Neural cell (in vitro differentiated cells): Measurements from ENCODE around the gene SFT2D2. TPM values are rescaled to one million over a fixed set of nuclear protein-coding genes. Genes with fewer than 3 reads are reported as not detected.

Experiments used
- H2AFZ ChIP-seq: fragments of 200-600, 300-800 bp; sonication (generic), shearing (Covaris generic); 2 replicates; pipeline ENCODE4 v1.6.0; 2014; ENCODE audit warnings: low read depth, mild to moderate bottlenecking, antibody characterized with exemption, low read length, moderate library complexity
- H3F3A ChIP-seq: fragments of 200-600 bp; shearing (Covaris generic); 2 replicates; pipeline ENCODE4 v1.6.1; 2016; ENCODE audit warnings: mild to moderate bottlenecking, moderate library complexity, mixed read lengths, antibody characterized with exemption, low read length; ENCODE audit not compliant: insufficient read depth, poor library complexity, severe bottlenecking
- H3K27ac ChIP-seq: fragments of 200-600, 300-800 bp; sonication (generic), shearing (Covaris generic); 2 replicates; pipeline ENCODE4 v1.5.1; 2014; ENCODE audit warnings: mild to moderate bottlenecking, low read length, moderate library complexity
- H3K27me3 ChIP-seq: fragments of 300-800, 200-600 bp; sonication (generic), shearing (Covaris generic); 2 replicates; pipeline ENCODE4 v1.6.0; 2014; ENCODE audit warnings: mild to moderate bottlenecking, low read depth, low read length, moderate library complexity; ENCODE audit not compliant: insufficient read depth
- H3K36me3 ChIP-seq: fragments of 300-800, 200-600 bp; sonication (generic), shearing (Covaris generic); 2 replicates; pipeline ENCODE4 v1.5.1; 2014; ENCODE audit warnings: mild to moderate bottlenecking, antibody characterized with exemption, low read length, moderate library complexity; ENCODE audit not compliant: insufficient read depth
- H3K4me2 ChIP-seq: fragments of 300-800, 200-600 bp; sonication (generic), shearing (Covaris generic); 2 replicates; pipeline ENCODE4 v1.6.0; 2014; ENCODE audit warnings: mild to moderate bottlenecking, low read length
- H3K4me3 ChIP-seq: fragments of 300-800, 200-600 bp; sonication (generic), shearing (Covaris generic); 2 replicates; pipeline ENCODE4 v1.5.1; 2014; ENCODE audit warnings: mild to moderate bottlenecking, low read length, moderate library complexity
- H3K79me2 ChIP-seq: fragments of 200-600 bp; shearing (Covaris generic); replicated peaks from 2 replicates; pipeline ENCODE4 v1.6.0; 2014; ENCODE audit warnings: mild to moderate bottlenecking, low read length, moderate library complexity; ENCODE audit not compliant: insufficient read depth
- H3K9ac ChIP-seq: fragments of 300-800, 200-600 bp; sonication (generic), shearing (Covaris generic); 2 replicates; pipeline ENCODE4 v1.6.1; 2016; ENCODE audit warnings: mild to moderate bottlenecking, low read length, mixed read lengths
- H3K9me2 ChIP-seq: fragments of 200-600 bp; shearing (Covaris generic); 2 replicates; pipeline ENCODE4 v1.6.1; 2016; ENCODE audit warnings: mild to moderate bottlenecking, low read length, mixed read lengths; ENCODE audit not compliant: insufficient read depth
- H3K9me3 ChIP-seq: fragments of 200-600, 300-800 bp; sonication (generic), shearing (Covaris generic); 2 replicates; pipeline ENCODE4 v1.6.1; 2016; ENCODE audit warnings: mild to moderate bottlenecking, mixed run types, low read length, moderate library complexity, mixed read lengths
- H4K20me1 ChIP-seq: fragments of 200-600 bp; shearing (Covaris generic); 2 replicates; pipeline ENCODE4 v1.6.1; 2016; ENCODE audit warnings: mild to moderate bottlenecking, mixed run types; ENCODE audit not compliant: insufficient read depth
- EP300 ChIP-seq: fragments of 450-650 bp; conservative IDR thresholded peaks from 2 replicates; pipeline ENCODE4 v1.6.1; 2014; ENCODE audit warnings: antibody characterized with exemption, mild to moderate bottlenecking, moderate library complexity; ENCODE audit not compliant: poor library complexity, severe bottlenecking
- EZH2 ChIP-seq: fragments of 200-600, 300-800 bp; shearing (Covaris generic), sonication (generic); IDR thresholded peaks from 2 replicates; pipeline ENCODE4 v1.6.1; 2014; ENCODE audit warnings: antibody characterized with exemption, low read length, borderline replicate concordance, mild to moderate bottlenecking; ENCODE audit not compliant: insufficient read depth, poor library complexity, severe bottlenecking
- MXI1 ChIP-seq: fragments of 450-650 bp; conservative IDR thresholded peaks from 2 replicates; pipeline ENCODE4 v1.6.1; 2014; ENCODE audit warnings: antibody characterized with exemption, mild to moderate bottlenecking; ENCODE audit not compliant: poor library complexity, severe bottlenecking
- POLR2AphosphoS5 ChIP-seq: IDR thresholded peaks from 2 replicates; pipeline ENCODE4 v1.6.1; 2012
- RAD21 ChIP-seq: fragments of 450-650 bp; conservative IDR thresholded peaks from 2 replicates; pipeline ENCODE4 v1.6.1; 2014; ENCODE audit warnings: antibody characterized with exemption, mild to moderate bottlenecking, moderate library complexity
- SMC3 ChIP-seq: fragments of 450-650 bp; conservative IDR thresholded peaks from 2 replicates; pipeline ENCODE4 v1.6.1; 2014; ENCODE audit warnings: antibody characterized with exemption, mild to moderate bottlenecking, moderate library complexity; ENCODE audit not compliant: poor library complexity
- TAF1 ChIP-seq: IDR thresholded peaks from 2 replicates; pipeline ENCODE4 v1.6.1; 2012; ENCODE audit warnings: low read depth
- polyA plus RNA-seq: library from polyadenylated mRNA; depleted of rRNA; stranded (reverse); fragments of >200 nt; gene quantifications from 2 replicates; pipeline ENCODE4 v1.2.3, GENCODE V29; 2014
- TF ChIP-seq, protein P1 (sequence below): IDR thresholded peaks from 2 replicates; pipeline ENCODE4 v1.6.1; 2012; ENCODE audit warnings: borderline replicate concordance
- TF ChIP-seq, protein P2 (sequence below): fragments of 450-650 bp; IDR thresholded peaks from 2 replicates; pipeline ENCODE4 v1.5.1; 2014; ENCODE audit warnings: antibody characterized with exemption, mild to moderate bottlenecking, moderate library complexity; ENCODE audit not compliant: poor library complexity, severe bottlenecking

Gene SFT2D2
- polyA plus RNA-seq, 1 donor from 2014 or later: 8.3 TPM

DNA sequence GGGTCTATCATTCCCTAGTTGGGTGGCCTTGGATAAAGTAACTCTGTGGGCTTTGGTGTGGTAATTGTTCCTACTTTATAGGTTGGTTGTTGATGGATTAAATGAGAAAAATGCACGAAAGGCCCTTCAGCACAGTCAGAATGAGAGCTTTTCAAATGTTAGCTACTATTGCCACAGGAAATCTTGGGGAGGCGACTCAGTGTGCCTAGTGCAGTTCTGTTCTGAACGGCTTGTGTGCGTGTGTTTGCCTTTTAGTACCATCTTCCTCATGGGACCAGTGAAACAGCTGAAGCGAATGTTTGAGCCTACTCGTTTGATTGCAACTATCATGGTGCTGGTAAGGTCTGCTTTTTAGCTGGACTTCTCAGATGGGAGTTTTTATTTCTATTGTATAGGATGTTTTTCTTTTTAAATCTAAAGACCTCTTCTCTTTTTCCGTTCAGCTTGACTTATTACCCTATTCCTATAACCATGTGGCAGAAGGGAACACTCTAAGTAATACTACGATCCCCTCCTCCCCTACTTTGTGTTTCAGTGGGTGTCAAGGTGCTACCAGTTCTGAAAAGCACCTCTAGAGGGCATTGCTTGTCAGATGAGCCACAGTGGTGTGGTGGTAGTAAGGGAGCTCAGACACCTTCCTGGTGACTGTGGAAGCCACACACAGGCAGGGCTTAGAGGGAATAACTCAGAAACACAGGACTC is 9.2 kb downstream of the SFT2D2 start:
- no peaks in the 10 kb centered on the region for H3K79me2 ChIP-seq
- H3K9me3 ChIP-seq: no peaks in the 10 kb centered on the region
- H3K27me3 ChIP-seq: no peaks in the 10 kb centered on the region
- no peaks in the 10 kb centered on the region for H3K36me3 ChIP-seq
- no peaks in the 10 kb centered on the region for H3F3A ChIP-seq
- no peak for TF ChIP-seq EP300
- H3K9ac ChIP-seq: no peak overlapping the region
- H4K20me1 ChIP-seq: no peaks in the 10 kb centered on the region
- H3K4me3 ChIP-seq: no peak overlapping the region
- no peak overlapping the region for H3K27ac ChIP-seq
- no peak overlapping the region for H2AFZ ChIP-seq
- no peak overlapping the region for H3K4me2 ChIP-seq
- no peaks in the 10 kb centered on the region for H3K9me2 ChIP-seq

DNA sequence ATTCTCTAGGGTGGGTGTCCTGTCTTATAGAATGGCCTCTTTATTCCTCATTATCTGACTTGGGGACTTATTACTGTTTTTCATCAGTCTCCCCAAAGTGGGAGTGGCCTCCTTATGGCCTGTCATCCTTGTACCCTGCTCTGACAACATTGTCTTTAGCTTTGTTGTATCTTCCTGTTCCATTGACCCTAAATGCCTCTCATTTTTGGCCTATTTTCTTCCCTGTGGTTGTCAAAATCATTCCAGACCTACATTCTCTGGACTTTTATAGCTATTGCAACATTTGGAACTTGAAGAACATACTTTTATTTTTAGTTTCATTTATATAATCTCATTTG is 9.7 kb downstream of the SFT2D2 start:
- Histone ChIP-seq H3K9ac (no peak overlapping the region), H3K27me3 (no peaks in the 10 kb centered on the region), H3K36me3 (no peaks in the 10 kb centered on the region), H3K4me3 (no peak overlapping the region), H4K20me1 (no peaks in the 10 kb centered on the region), H3K9me3 (no peaks in the 10 kb centered on the region), H3K4me2 (no peak overlapping the region), H3K9me2 (no peaks in the 10 kb centered on the region), H2AFZ (no peak overlapping the region), H3F3A (no peaks in the 10 kb centered on the region), H3K27ac (no peak overlapping the region), H3K79me2 (no peaks in the 10 kb centered on the region)
- no peak for TF ChIP-seq POLR2AphosphoS5

DNA sequence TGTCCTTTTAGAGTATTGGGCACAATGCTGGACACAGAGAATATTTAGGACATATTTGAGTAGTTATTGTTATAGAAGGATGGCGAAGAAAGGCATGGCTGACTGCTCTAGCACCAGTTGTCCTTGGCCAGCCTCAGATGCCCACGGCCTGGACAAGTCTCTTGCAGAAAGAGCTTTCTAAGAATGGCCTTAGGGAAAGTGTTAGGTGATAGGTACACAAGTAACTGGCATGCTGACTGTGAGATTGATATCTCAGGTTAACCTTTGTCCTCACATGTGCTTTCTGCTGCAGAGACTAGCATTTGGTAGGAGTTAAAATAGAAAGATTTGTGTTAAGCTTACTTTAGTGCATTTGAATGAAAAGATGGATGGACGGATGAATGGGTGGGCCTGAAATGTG is 10.1 kb downstream of the SFT2D2 start:
- TF ChIP-seq POLR2AphosphoS5: no peak
- TF ChIP-seq, protein P1, sequence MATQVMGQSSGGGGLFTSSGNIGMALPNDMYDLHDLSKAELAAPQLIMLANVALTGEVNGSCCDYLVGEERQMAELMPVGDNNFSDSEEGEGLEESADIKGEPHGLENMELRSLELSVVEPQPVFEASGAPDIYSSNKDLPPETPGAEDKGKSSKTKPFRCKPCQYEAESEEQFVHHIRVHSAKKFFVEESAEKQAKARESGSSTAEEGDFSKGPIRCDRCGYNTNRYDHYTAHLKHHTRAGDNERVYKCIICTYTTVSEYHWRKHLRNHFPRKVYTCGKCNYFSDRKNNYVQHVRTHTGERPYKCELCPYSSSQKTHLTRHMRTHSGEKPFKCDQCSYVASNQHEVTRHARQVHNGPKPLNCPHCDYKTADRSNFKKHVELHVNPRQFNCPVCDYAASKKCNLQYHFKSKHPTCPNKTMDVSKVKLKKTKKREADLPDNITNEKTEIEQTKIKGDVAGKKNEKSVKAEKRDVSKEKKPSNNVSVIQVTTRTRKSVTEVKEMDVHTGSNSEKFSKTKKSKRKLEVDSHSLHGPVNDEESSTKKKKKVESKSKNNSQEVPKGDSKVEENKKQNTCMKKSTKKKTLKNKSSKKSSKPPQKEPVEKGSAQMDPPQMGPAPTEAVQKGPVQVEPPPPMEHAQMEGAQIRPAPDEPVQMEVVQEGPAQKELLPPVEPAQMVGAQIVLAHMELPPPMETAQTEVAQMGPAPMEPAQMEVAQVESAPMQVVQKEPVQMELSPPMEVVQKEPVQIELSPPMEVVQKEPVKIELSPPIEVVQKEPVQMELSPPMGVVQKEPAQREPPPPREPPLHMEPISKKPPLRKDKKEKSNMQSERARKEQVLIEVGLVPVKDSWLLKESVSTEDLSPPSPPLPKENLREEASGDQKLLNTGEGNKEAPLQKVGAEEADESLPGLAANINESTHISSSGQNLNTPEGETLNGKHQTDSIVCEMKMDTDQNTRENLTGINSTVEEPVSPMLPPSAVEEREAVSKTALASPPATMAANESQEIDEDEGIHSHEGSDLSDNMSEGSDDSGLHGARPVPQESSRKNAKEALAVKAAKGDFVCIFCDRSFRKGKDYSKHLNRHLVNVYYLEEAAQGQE: no peak
- TF ChIP-seq EP300: no peak
- no peak for TF ChIP-seq SMC3
- TF ChIP-seq, protein P2, sequence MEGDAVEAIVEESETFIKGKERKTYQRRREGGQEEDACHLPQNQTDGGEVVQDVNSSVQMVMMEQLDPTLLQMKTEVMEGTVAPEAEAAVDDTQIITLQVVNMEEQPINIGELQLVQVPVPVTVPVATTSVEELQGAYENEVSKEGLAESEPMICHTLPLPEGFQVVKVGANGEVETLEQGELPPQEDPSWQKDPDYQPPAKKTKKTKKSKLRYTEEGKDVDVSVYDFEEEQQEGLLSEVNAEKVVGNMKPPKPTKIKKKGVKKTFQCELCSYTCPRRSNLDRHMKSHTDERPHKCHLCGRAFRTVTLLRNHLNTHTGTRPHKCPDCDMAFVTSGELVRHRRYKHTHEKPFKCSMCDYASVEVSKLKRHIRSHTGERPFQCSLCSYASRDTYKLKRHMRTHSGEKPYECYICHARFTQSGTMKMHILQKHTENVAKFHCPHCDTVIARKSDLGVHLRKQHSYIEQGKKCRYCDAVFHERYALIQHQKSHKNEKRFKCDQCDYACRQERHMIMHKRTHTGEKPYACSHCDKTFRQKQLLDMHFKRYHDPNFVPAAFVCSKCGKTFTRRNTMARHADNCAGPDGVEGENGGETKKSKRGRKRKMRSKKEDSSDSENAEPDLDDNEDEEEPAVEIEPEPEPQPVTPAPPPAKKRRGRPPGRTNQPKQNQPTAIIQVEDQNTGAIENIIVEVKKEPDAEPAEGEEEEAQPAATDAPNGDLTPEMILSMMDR: no peak
- no peak for TF ChIP-seq MXI1
- TF ChIP-seq TAF1: no peak
- TF ChIP-seq EZH2: no peak
- TF ChIP-seq RAD21: no peak

More for the DNA sequence above, 10.1 kb downstream of the SFT2D2 start:
- Histone ChIP-seq H2AFZ (no peak overlapping the region), H4K20me1 (no peaks in the 10 kb centered on the region), H3K4me2 (no peak overlapping the region), H3K27me3 (no peaks in the 10 kb centered on the region), H3K9ac (no peak overlapping the region), H3K9me3 (no peaks in the 10 kb centered on the region), H3K4me3 (no peak overlapping the region), H3K79me2 (no peaks in the 10 kb centered on the region), H3K36me3 (no peaks in the 10 kb centered on the region), H3K27ac (no peak overlapping the region), H3K9me2 (no peaks in the 10 kb centered on the region), H3F3A (no peaks in the 10 kb centered on the region)
